ENCODE measurements around the gene TACR2. TPM values are rescaled to one million over a fixed set of nuclear protein-coding genes. Genes with fewer than 3 reads are reported as not detected.

The TACR2 gene
- total RNA-seq, 1 donor from 2014 or later: not detected

- Mint-ChIP-seq H3K9me3 (ENCODE audit: unreplicated experiment) (no peaks in the 10 kb centered on the region), H3K27me3 (ENCODE audit: unreplicated experiment) (peaks cover 3% of the 10 kb centered on the region), H3K27ac (ENCODE audit: unreplicated experiment) (no peak overlapping the region), H3K4me3 (ENCODE audit: unreplicated experiment) (no peak overlapping the region), H3K4me1 (ENCODE audit: unreplicated experiment) (peaks cover 19% of the 10 kb centered on the region), H3K36me3 (ENCODE audit: unreplicated experiment) (no peaks in the 10 kb centered on the region)
- TF ChIP-seq CTCF (IDR thresholded peaks at IDR 0.05): no peak
- no peak for DNase-seq (ENCODE audit: extremely low spot score, unreplicated experiment)
Measured at GRCh38 chr10:69435966-69436520, 19.3 kb upstream of the TACR2 start.

GRCh38 chr10:69434926-69435325 lies 18.2 kb upstream of the TACR2 start:
- Mint-ChIP-seq H3K4me1 (ENCODE audit: unreplicated experiment) (peaks cover 18% of the 10 kb centered on the region), H3K36me3 (ENCODE audit: unreplicated experiment) (no peaks in the 10 kb centered on the region), H3K4me3 (ENCODE audit: unreplicated experiment) (no peak overlapping the region), H3K27ac (ENCODE audit: unreplicated experiment) (no peak overlapping the region), H3K9me3 (ENCODE audit: unreplicated experiment) (no peaks in the 10 kb centered on the region), H3K27me3 (ENCODE audit: unreplicated experiment) (peaks cover 3% of the 10 kb centered on the region)
- no peak for TF ChIP-seq CTCF (IDR thresholded peaks at IDR 0.05)
- DNase-seq (ENCODE audit: extremely low spot score, unreplicated experiment): no peak

- no peak for DNase-seq (ENCODE audit: extremely low spot score, unreplicated experiment)
- no peaks in the 10 kb centered on the region for H3K9me3 Mint-ChIP-seq (ENCODE audit: unreplicated experiment)
- H3K27ac Mint-ChIP-seq (ENCODE audit: unreplicated experiment): no peak overlapping the region
- H3K4me1 Mint-ChIP-seq (ENCODE audit: unreplicated experiment): peaks cover 15% of the 10 kb centered on the region
- no peaks in the 10 kb centered on the region for H3K36me3 Mint-ChIP-seq (ENCODE audit: unreplicated experiment)
- H3K4me3 Mint-ChIP-seq (ENCODE audit: unreplicated experiment): no peak overlapping the region
- peaks cover 3% of the 10 kb centered on the region for H3K27me3 Mint-ChIP-seq (ENCODE audit: unreplicated experiment)
- TF ChIP-seq CTCF (IDR thresholded peaks at IDR 0.05): no peak
Measured at GRCh38 chr10:69434169-69434568, 17.5 kb upstream of the TACR2 start.

- Mint-ChIP-seq H3K4me3 (ENCODE audit: unreplicated experiment) (no peak overlapping the region), H3K36me3 (ENCODE audit: unreplicated experiment) (no peaks in the 10 kb centered on the region), H3K4me1 (ENCODE audit: unreplicated experiment) (no peaks in the 10 kb centered on the region), H3K27me3 (ENCODE audit: unreplicated experiment) (peaks cover 6% of the 10 kb centered on the region), H3K9me3 (ENCODE audit: unreplicated experiment) (no peaks in the 10 kb centered on the region), H3K27ac (ENCODE audit: unreplicated experiment) (no peak overlapping the region)
- no peak for TF ChIP-seq CTCF (IDR thresholded peaks at IDR 0.05)
- DNase-seq (ENCODE audit: extremely low spot score, unreplicated experiment): no peak
Measured at GRCh38 chr10:69428165-69428564, 11.4 kb upstream of the TACR2 start.

GRCh38 chr10:69426376-69426727 lies 9.6 kb upstream of the TACR2 start:
- no peaks in the 10 kb centered on the region for H3K4me1 Mint-ChIP-seq (ENCODE audit: unreplicated experiment)
- no peak overlapping the region for H3K4me3 Mint-ChIP-seq (ENCODE audit: unreplicated experiment)
- no peak for DNase-seq (ENCODE audit: extremely low spot score, unreplicated experiment)
- H3K9me3 Mint-ChIP-seq (ENCODE audit: unreplicated experiment): no peaks in the 10 kb centered on the region
- H3K27ac Mint-ChIP-seq (ENCODE audit: unreplicated experiment): no peak overlapping the region
- peaks cover 9% of the 10 kb centered on the region for H3K27me3 Mint-ChIP-seq (ENCODE audit: unreplicated experiment)
- TF ChIP-seq CTCF (IDR thresholded peaks at IDR 0.05): no peak
- no peaks in the 10 kb centered on the region for H3K36me3 Mint-ChIP-seq (ENCODE audit: unreplicated experiment)
